C1 segment of cervical spinal cord (tissue), 14 donors: ENCODE measurements around the gene FNDC3B.

ENCODE experiments used
- DNase-seq, 14 donors: peaks; one replicate each; lab custom pipeline; 2025; lab: John Stamatoyannopoulos, UW

FNDC3B gene

DNA sequence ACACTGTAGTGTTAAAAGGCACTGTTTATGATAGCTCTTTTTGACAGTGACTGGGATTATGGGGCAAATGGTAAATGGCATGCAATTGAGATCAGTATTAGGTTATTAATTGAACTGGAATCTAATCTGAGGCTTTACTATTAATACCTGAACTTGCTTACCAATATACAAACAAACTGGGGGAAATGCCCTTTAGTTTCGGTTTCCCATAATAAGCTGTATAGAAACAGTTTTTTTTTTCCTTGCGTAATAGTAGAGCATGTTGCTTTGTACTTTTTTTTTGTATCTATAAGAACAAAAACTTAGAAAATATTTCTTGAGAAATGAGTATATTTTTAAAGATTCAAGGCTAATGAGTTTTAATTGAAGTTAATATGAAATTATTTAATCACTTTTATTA, 95.0 kb downstream of the FNDC3B start:
- no peak for DNase-seq

GRCh38 chr3:172135185-172135584, 95.8 kb downstream of the FNDC3B start:
- no peak for DNase-seq

DNA sequence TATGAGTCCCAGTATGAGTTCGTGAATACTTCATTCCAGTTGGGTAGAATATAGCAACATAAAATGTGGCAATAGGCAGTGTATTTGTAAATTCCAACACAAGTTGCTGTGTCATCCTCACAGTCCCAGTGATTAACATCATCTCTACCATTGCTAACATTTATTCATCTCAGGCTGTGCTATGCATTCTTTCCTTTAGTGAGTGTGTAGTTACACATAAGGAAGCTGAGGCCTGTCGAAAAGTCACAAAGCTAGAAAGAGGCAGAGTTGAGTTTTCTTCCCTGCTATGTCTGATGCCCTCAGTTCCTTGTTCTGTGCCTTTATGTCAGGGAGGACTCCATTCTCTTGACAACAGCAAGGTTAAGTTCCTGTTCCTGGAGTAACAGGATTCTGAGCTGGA, 96.4 kb downstream of the FNDC3B start:
- DNase-seq: no peak

GRCh38 chr3:172136330-172136729, 97.0 kb downstream of the FNDC3B start:
- DNase-seq: no peak

GRCh38 chr3:172137287-172138192, 98.2 kb downstream of the FNDC3B start:
- no peak for DNase-seq

DNA sequence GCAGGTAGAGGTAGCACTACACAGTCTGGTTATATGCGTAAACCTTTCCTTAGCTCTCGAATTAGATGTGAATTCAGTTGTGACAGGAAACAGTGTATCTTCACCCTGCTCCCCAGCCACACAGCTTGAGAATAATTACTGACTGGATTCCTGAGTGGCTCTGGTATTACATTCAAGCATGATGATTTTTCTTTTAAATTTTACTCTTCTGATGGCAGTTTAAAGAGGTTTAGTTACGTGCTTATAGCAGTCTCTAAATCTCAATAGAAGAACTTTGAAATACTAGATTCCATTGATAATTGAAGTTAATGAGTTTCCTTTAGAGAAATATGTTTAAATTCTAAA, 98.8 kb downstream of the FNDC3B start:
- DNase-seq: no peak

DNA sequence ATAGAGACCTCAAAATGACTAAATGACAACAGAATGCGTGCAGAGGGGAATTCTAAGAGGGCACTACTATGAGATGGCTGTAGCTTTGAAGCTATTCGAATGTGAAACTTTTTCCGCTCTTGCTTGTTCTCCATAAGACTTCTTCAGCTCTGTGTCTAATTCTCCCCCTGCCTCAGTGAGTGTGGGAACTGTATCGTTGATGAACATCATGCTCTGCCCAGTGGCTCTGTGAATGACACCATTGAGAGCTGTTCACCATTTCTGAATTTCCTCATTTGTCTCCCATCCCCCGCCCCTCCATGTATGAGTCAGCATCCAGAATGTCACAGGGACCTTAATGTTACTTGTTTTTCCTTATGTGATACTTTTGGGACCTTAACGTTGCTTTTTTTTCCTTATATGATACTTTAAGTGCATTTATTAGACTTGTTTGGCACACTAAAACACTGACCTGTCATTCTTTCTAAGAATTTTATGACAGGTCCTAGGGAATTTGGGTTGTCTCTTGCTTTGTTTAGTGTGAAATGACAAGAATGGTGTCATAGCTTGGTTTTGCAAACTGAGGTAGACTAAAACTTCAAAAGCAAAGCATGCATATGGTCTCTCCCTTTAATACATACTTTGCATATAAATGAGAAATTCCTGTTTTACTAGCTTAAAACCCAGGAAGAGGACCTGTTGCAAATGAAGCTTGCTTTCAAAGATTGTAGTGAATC, 99.6 kb downstream of the FNDC3B start:
- DNase-seq: peak in 10 of 14 donors; percentile 12 to 86 (median 58)

DNA sequence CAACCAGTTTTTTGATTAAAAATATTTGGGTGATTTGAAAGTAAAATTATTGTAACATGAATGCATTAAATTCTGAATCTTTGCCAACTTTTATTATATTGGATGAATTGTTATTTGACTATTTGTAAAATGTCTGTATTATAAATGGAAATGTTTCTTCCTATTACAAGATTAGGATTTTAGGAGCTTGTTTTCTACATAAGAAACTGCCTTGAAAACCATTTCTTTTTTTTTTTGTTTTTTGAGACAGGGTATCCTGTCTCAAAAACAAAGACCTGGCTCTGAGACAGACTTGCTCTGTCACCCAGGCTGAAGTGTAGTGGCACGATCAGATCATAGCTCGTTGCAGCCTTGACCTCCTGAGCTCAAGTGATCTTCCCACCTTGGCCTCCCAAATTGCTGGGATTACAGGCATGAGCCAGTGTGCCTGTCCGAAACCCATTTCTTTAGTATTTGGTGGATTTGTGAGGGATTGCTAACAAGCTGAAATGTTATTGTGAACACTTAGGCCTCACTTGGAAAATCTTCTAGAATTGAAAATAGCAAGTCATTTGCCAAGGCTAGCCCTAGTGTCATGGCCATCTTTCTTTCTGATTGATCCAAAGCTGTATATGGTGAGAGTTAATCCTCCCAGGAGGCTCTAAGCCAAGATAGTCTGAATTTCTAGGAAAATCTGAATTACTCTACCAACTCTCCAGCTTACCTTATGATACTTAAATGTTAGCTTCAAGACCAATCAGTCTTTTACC, 100.3 kb downstream of the FNDC3B start:
- DNase-seq: no peak

GRCh38 chr3:172140499-172141391, 101.4 kb downstream of the FNDC3B start:
- peak in 1 of 14 donors; percentile 19 for DNase-seq

DNA sequence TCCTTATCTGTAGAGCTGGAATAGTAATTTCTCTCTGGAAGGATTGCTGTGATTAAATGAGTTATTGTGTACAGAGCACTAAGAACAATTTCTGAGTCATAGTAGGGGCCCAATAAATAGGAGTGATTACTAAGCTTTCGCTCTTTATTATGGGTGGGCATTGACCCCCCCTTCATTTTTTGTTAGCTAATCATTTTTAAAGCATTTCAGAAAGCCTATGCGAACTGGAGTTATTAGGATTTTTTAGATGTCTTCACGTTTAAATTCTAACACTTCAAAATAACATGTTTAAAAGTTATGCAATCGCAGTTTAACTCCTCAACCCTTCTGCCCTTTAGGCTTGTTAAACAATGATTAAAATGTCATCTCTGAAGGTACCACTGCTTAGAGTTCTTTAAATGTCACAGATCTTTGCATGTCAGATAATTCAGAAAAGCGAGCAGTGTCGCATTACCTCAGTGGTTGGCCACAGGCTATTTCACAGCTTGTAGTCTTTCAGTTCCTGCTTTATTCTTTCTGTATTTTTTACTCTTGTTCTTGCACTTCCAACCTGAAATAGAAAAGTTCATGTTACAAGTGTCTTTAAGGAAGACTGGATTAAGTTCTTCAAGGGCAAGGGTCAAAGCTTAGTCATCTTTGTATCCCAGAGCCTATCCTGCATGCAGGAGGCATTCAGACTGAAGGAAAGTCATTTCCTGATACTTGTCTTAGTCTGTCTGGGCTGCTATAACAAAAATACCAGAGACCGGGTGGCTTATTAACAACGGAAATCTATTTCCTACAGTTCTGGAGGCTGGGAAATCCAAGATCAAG, 102.9 kb downstream of the FNDC3B start:
- no peak for DNase-seq

DNA sequence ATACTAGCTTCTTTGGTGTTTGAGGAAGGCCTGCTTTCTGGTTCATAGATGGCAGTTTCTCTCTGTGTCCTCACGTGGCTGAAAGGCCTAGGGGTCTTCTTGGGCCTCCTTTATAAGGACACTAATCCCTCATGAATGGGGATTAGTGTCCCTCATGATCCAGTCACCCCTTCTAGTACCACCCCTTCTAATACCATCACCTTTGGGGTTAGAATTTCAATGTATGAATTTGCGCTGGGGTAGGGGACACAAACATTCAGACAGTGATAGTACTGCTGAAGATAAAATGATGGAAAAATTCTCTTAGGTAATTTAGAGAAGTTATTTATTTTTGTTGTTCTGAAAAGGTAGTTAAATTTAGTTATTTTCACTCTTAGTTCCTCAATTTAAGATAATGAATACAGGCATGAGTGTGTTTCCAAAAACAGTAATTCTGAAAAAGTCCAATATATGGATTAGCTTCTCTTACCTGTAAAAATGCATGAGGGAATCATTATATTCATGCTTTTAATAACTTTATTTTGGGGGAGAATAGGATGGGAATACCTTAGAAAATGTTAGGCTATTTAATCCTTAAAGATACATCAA, 103.6 kb downstream of the FNDC3B start:
- no peak for DNase-seq

DNA sequence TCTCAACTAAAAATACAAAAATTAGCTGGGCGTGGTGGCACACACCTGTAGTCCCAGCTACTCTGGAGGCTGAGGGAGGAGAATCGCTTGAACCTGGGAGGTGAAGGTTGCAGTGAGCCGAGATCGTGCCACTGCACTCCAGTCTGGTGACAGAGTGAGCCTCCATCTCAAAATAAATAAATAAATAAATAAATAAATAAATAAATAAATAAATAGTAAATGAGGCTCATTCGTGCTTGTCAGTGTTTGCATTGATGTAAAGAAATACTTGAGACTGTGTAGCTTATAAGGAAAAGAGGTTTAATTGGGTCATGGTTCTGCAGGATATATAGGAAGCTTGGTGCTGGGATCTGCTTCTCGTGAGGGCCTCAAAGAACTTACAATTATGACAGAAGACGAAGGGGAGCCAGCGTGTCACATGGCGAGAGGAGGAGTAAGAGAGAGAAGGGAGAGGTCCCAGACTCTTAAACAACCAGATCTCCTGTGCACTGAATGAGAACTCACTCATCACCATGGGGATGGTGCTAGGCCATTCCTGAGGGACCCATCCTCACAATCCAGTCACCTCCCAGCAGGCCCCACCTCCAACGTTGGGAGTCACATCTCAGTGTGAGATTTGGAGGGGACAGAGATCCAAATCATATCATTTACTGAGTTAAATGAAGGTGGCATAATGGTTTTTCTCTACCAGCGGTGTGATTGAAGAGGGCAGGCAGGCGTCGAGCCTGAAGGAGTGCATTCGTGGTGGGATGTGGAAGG, 104.5 kb downstream of the FNDC3B start:
- DNase-seq: no peak

- DNase-seq: no peak
These were observed 105.2 kb downstream of the FNDC3B start for GRCh38 chr3:172144601-172145000.

- DNase-seq: no peak
These were observed 105.8 kb downstream of the FNDC3B start for GRCh38 chr3:172145031-172145686.

GRCh38 chr3:172146349-172146748, 107.0 kb downstream of the FNDC3B start:
- DNase-seq: no peak

- DNase-seq: no peak
These were observed 107.9 kb downstream of the FNDC3B start for GRCh38 chr3:172147113-172147818.

DNA sequence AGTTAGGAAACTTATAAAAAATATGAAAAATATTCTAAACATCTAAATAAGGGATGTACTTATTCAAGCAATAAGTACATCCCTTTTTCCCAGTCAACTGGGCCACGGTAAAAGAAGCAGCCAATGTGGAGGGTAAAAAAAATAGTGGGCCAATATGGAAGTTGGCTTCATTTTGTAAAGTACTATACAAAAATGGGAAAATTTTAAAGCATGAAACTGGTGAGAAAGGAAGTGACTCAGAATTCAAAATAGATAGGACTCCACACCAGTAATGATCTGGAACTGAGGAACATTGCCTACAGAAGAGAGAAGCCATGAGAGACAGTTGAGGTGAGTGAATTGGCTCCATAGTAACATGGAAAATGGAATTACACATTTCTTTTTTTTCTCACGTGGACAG, 108.9 kb downstream of the FNDC3B start:
- no peak for DNase-seq
